NCI-H2196 treated with DMSO at 0.1 percent for 48 hours (cell line): Measurements from ENCODE around the gene IPPK.
"Not testable (repeated sequence)": the region's sequence is repeated elsewhere in the genome, so short reads cannot be mapped to it uniquely, and the experiment has no call there.

ENCODE experiments used
- DNase-seq: peaks from one replicate; lab custom pipeline; 2025; ENCODE audit not compliant: unreplicated experiment; lab: John Stamatoyannopoulos, UW

The IPPK gene

GRCh38 chr9:92639124-92639523 lies 30.8 kb downstream of the IPPK start:
- no peak for DNase-seq

GRCh38 chr9:92638621-92639101 lies 31.3 kb downstream of the IPPK start:
- DNase-seq = no peak

GRCh38 chr9:92637886-92638620 lies 31.9 kb downstream of the IPPK start:
- no peak for DNase-seq

GRCh38 chr9:92637326-92637725 lies 32.6 kb downstream of the IPPK start:
- no peak for DNase-seq

GRCh38 chr9:92636627-92637026 lies 33.3 kb downstream of the IPPK start:
- no peak for DNase-seq

GRCh38 chr9:92635760-92636159 lies 34.2 kb downstream of the IPPK start:
- DNase-seq = no peak

- peak; percentile 23 for DNase-seq
Observed at GRCh38 chr9:92634712-92635605, 35.0 kb downstream of the IPPK start.

- DNase-seq = no peak
Observed at GRCh38 chr9:92633614-92634278, 36.2 kb downstream of the IPPK start.

- DNase-seq = no peak
Observed at GRCh38 chr9:92632641-92633040, 37.3 kb downstream of the IPPK start.

GRCh38 chr9:92631452-92632343 lies 38.2 kb downstream of the IPPK start:
- no peak for DNase-seq

GRCh38 chr9:92627651-92628050 lies 42.3 kb downstream of the IPPK start:
- DNase-seq = no peak

- DNase-seq = no peak
Observed at GRCh38 chr9:92626484-92626883, 43.4 kb downstream of the IPPK start.

GRCh38 chr9:92623936-92624335 lies 46.0 kb downstream of the IPPK start:
- not testable (repeated sequence) for DNase-seq

GRCh38 chr9:92620845-92621244 lies 49.1 kb downstream of the IPPK start:
- DNase-seq = no peak

GRCh38 chr9:92619601-92620300 lies 50.2 kb downstream of the IPPK start:
- DNase-seq = no peak

GRCh38 chr9:92618633-92619225 lies 51.2 kb downstream of the IPPK start:
- no peak for DNase-seq

- DNase-seq = no peak
Observed at GRCh38 chr9:92617951-92618510, 51.9 kb downstream of the IPPK start.

- DNase-seq = no peak
Observed at GRCh38 chr9:92617195-92617813, 52.6 kb downstream of the IPPK start.

GRCh38 chr9:92616655-92617111 lies 53.2 kb downstream of the IPPK start:
- DNase-seq = no peak
